ENCODE measurements around the gene CPNE8.

DNA sequence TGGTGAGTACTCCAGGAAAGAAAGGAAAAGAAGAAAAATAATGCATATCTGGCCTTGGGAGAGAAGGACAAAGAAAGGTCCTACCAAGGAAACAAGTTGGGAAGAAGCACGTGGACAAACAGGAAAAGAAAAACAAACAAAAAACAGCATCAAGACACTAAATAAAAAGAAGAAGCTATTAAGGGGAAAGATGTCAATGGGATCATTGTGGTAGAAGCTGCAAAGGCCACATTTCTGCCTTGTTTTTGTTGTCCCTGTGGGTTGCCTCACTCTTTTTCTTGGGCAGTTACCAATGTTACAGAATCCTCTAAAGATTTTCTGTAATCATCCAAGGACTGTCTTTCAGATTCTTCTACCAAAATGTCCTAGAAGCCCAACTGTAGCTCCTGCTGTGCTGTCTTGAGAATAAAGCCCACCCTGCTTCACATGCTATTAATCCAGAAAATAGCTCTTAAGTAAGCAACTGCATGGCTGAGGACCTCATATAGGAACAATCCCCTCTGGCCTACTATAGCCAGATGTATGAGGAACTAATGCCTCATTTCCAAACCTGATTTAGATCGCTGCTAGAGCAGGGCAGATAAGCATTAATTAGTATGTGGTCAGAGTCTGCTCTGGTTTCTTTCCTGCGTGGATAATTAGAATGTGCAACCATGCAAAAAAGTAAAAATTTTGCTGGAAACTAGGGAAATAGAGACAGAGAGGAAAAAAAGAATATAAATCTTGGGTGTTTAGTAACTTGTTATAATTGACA is 10.2 kb upstream of the CPNE8 start:
- TF ChIP-seq, protein P1, sequence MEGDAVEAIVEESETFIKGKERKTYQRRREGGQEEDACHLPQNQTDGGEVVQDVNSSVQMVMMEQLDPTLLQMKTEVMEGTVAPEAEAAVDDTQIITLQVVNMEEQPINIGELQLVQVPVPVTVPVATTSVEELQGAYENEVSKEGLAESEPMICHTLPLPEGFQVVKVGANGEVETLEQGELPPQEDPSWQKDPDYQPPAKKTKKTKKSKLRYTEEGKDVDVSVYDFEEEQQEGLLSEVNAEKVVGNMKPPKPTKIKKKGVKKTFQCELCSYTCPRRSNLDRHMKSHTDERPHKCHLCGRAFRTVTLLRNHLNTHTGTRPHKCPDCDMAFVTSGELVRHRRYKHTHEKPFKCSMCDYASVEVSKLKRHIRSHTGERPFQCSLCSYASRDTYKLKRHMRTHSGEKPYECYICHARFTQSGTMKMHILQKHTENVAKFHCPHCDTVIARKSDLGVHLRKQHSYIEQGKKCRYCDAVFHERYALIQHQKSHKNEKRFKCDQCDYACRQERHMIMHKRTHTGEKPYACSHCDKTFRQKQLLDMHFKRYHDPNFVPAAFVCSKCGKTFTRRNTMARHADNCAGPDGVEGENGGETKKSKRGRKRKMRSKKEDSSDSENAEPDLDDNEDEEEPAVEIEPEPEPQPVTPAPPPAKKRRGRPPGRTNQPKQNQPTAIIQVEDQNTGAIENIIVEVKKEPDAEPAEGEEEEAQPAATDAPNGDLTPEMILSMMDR (conservative IDR thresholded peaks at IDR 0.05; ENCODE audit: low read length) = no peak
- TF ChIP-seq EZH2phosphoT487 (IDR thresholded peaks at IDR 0.05; ENCODE audit: borderline replicate concordance, low read depth, low read length) = no peak

All from OCI-LY7 (cell line).